Ishikawa (cell line): ENCODE data around the gene MYO15B.

Experiments
- CEBPB ChIP-seq: IDR thresholded peaks from 2 replicates; pipeline ENCODE4 v1.6.1; 2012
- CREB1 ChIP-seq: IDR thresholded peaks from 2 replicates; pipeline ENCODE4 v1.6.1; 2012; ENCODE audit warnings: low read depth
- EGR1 ChIP-seq: IDR thresholded peaks from 2 replicates; pipeline ENCODE4 v1.6.1; 2012
- EP300 ChIP-seq: IDR thresholded peaks from 2 replicates; pipeline ENCODE4 v1.6.1; 2012; ENCODE audit warnings: borderline replicate concordance
- FOXM1 ChIP-seq: IDR thresholded peaks from 2 replicates; pipeline ENCODE4 v1.6.1; 2012; ENCODE audit warnings: low read depth, borderline replicate concordance
- NFIC ChIP-seq: IDR thresholded peaks from 2 replicates; pipeline ENCODE4 v1.6.1; 2012
- RAD21 ChIP-seq: IDR thresholded peaks from 2 replicates; pipeline ENCODE4 v1.6.1; 2012; ENCODE audit warnings: low read depth
- TAF1 ChIP-seq: IDR thresholded peaks from 2 replicates; pipeline ENCODE4 v1.6.1; 2012; ENCODE audit warnings: low read depth, mild to moderate bottlenecking
- TCF12 ChIP-seq: IDR thresholded peaks from 2 replicates; pipeline ENCODE4 v1.6.1; 2012; ENCODE audit warnings: low read depth
- TEAD4 ChIP-seq: IDR thresholded peaks from 2 replicates; pipeline ENCODE4 v1.6.1; 2012
- YY1 ChIP-seq: IDR thresholded peaks from 2 replicates; pipeline ENCODE4 v1.6.1; 2012; ENCODE audit warnings: low read depth
- ZBTB7A ChIP-seq: IDR thresholded peaks from 2 replicates; pipeline ENCODE4 v1.6.1; 2012; ENCODE audit warnings: low read depth
- TF ChIP-seq, protein P1 (sequence below): IDR thresholded peaks from 2 replicates; pipeline ENCODE4 v1.6.1; 2012
- TF ChIP-seq, protein P2 (sequence below): IDR thresholded peaks from 2 replicates; pipeline ENCODE4 v1.6.1; 2012
- TF ChIP-seq, protein P3 (sequence below): IDR thresholded peaks from 2 replicates; pipeline ENCODE4 v1.6.1; 2012; ENCODE audit warnings: low read depth, mild to moderate bottlenecking

The MYO15B gene

DNA sequence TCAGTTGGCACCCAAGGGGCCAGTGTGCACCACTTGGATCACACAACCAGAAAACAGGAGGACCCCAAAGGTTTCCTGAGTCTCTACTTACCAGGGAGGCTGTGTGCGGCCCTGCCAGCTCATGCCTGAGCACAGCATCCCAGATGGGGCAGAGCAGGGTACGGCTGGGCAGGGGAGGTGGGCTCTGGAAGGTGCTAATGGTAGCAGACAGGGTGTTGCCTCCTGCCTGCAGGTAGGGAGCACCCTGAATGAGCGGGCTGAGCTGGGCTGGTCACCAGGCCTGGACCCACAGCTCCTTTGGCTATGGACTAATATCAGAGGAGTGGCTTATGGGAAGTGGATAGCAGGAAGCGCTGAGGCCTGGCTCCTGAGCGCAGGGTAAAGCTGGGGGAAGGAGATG is 64.7 kb downstream of the MYO15B start:
- no peak for TF ChIP-seq FOXM1
- no peak for TF ChIP-seq YY1

DNA sequence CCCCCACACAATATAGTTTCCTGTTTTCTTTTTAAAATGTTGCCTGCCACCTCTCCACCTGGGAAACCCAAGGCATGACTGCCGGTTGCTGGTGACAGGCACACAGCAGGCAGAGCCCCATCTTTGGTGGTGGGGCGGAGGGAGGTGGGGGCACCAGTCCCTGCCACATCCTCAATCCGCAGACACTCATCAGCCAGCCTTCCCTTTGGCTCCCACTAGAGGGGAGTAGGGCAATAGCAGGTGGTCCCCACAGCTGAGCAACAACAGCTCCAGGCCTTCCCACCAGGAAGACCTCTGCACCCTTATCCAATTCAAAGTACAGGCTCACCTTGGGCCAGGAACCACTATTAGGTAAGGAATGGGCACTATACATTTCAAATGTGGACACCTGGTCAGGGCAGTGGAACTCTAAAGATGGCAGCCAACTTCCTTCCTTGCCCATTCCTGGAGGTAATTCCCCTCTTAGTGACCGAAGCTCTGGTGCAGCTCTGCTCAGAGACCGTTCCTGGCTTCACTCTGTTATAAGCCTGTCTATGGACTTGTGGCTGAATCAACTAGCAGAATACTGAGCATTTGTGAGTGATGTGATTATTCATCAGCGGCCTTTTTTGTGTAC is 65.4 kb downstream of the MYO15B start:
- no peak for TF ChIP-seq EGR1
- peak; percentile 88 for TF ChIP-seq RAD21

DNA sequence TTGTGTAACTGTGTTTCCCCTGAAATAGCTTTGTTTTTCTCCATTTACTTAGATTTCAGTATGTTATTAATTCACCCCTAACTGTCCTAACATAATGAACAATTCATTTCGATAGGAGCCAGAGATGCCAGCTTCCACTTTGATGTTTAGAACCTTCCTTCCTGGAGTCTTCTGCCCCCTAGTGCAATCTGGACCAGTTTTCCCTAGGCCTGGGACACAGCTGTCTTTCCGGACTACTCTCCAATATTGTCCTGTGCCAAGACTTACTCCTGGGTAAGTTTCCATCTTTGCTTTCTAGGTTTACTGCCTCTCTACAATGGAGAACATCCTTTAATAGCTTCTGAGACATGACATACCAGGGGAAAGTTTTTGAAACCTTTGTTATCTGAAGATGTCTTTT is 66.6 kb downstream of the MYO15B start:
- no peak for TF ChIP-seq EP300
- TF ChIP-seq RAD21 = peak; percentile 48

DNA sequence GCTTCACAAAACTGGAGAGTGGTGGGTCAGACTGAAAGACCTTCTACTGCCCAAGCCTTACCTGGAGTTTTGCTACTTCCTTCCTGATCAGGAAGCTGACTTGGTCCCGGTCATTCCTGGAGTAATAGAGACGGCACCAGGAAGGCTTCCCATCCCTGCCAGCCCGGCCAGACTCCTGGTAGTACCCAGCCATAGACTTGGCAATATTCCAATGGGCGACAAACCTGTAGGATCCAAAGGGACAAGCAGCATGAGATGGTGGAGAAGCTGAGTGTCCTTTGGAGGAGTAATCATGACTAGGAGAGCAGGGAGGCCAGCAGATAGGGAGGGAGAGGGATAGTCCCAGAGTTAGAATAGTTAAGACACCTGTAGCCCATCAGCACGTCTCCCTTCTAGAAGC is 70.6 kb downstream of the MYO15B start:
- TF ChIP-seq FOXM1 = no peak
- TF ChIP-seq CEBPB = no peak

DNA sequence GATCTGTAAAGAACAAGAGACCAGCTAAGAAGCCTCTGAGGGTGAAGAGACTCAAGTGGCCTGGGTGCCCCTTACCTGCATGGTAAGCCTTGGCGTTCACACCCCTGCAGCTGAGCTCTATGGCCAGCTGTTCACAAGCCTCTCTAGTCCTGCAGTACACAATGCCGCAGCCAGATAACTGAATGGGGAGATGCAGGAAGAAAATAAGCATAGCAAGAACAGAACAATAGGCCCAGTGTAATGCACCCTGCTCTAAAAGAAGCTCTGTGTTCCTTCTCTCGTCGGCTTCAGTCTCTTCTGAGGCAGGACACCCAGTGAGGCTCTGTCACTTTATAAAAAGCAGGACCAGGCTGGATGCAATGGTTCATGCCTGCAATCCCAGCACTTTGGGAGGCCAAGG is 73.9 kb downstream of the MYO15B start:
- TF ChIP-seq NFIC (no peak), EGR1 (no peak), CEBPB (no peak), YY1 (no peak)
- TF ChIP-seq, protein P1, sequence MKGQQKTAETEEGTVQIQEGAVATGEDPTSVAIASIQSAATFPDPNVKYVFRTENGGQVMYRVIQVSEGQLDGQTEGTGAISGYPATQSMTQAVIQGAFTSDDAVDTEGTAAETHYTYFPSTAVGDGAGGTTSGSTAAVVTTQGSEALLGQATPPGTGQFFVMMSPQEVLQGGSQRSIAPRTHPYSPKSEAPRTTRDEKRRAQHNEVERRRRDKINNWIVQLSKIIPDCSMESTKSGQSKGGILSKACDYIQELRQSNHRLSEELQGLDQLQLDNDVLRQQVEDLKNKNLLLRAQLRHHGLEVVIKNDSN = no peak

DNA sequence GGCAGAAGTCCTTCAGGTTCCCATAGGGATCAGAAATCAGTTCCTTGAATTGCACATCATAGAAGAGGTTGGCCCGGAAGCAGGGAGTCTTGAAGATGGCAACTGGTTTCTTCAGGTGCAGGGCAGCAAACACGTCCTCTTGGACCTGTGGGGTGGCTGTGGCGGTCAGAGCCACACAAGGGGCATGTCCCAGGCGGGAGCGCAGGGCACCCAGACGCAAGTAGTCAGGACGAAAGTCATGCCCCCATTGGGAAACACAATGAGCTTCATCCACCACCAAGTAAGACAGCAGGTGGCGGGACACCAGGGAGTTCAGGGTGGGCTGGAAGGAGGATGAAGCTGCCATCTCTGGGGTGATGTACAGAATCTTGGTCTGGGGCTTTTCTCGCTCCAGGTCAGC is 74.9 kb downstream of the MYO15B start:
- no peak for TF ChIP-seq CEBPB
- TF ChIP-seq EP300 = no peak
- TF ChIP-seq FOXM1 = no peak
- TF ChIP-seq EGR1 = no peak
- TF ChIP-seq TCF12 = no peak
- TF ChIP-seq, protein P2, sequence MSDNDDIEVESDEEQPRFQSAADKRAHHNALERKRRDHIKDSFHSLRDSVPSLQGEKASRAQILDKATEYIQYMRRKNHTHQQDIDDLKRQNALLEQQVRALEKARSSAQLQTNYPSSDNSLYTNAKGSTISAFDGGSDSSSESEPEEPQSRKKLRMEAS = no peak

DNA sequence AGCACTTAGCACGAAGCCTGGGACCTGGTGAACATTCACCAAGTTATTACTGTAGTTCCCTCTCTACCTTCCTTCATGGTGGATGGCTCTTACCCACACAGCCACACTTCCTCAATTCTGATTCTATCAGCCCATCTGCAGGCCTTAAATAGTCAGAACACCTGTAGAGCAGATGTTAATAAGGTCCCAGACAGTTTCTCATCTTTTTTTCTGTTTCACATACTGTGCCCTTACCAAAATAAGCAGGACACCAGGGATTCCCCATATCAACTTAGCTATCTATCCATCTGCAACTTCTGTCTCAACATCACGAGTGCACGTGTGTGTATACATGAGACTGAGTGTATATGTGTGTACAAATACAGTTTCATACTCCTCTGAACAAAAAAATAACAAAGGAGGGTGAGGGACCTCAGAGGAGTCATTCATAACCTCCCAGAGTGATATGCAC is 76.5 kb downstream of the MYO15B start:
- TF ChIP-seq CEBPB (no peak), RAD21 (no peak), TAF1 (no peak), EP300 (no peak), ZBTB7A (no peak), TCF12 (no peak), YY1 (no peak), CREB1 (no peak), TEAD4 (no peak), EGR1 (no peak), NFIC (no peak), FOXM1 (no peak)
- TF ChIP-seq, protein P3, sequence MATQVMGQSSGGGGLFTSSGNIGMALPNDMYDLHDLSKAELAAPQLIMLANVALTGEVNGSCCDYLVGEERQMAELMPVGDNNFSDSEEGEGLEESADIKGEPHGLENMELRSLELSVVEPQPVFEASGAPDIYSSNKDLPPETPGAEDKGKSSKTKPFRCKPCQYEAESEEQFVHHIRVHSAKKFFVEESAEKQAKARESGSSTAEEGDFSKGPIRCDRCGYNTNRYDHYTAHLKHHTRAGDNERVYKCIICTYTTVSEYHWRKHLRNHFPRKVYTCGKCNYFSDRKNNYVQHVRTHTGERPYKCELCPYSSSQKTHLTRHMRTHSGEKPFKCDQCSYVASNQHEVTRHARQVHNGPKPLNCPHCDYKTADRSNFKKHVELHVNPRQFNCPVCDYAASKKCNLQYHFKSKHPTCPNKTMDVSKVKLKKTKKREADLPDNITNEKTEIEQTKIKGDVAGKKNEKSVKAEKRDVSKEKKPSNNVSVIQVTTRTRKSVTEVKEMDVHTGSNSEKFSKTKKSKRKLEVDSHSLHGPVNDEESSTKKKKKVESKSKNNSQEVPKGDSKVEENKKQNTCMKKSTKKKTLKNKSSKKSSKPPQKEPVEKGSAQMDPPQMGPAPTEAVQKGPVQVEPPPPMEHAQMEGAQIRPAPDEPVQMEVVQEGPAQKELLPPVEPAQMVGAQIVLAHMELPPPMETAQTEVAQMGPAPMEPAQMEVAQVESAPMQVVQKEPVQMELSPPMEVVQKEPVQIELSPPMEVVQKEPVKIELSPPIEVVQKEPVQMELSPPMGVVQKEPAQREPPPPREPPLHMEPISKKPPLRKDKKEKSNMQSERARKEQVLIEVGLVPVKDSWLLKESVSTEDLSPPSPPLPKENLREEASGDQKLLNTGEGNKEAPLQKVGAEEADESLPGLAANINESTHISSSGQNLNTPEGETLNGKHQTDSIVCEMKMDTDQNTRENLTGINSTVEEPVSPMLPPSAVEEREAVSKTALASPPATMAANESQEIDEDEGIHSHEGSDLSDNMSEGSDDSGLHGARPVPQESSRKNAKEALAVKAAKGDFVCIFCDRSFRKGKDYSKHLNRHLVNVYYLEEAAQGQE = no peak
- TF ChIP-seq, protein P1 = no peak
- TF ChIP-seq, protein P2 = no peak

DNA sequence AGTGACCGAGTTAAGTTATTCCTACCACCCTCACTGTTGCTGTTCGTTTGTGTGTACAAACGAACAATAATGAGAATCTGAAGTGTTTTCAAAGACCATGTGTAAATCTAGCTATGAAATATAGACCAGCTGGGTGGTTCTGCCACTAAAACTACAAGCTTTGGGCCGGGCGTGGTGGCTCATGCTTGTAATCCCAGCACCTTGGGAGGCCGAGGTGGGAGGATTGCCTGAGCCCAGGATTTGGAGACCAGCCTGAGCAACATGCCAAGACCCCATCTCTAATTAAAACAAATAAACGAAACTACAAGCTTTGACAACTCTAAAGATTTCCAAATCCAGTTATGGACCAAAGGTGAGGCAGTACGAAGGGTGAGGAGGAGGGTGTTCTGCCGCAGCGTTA is 78.4 kb downstream of the MYO15B start:
- TF ChIP-seq NFIC (no peak), TEAD4 (no peak)

DNA sequence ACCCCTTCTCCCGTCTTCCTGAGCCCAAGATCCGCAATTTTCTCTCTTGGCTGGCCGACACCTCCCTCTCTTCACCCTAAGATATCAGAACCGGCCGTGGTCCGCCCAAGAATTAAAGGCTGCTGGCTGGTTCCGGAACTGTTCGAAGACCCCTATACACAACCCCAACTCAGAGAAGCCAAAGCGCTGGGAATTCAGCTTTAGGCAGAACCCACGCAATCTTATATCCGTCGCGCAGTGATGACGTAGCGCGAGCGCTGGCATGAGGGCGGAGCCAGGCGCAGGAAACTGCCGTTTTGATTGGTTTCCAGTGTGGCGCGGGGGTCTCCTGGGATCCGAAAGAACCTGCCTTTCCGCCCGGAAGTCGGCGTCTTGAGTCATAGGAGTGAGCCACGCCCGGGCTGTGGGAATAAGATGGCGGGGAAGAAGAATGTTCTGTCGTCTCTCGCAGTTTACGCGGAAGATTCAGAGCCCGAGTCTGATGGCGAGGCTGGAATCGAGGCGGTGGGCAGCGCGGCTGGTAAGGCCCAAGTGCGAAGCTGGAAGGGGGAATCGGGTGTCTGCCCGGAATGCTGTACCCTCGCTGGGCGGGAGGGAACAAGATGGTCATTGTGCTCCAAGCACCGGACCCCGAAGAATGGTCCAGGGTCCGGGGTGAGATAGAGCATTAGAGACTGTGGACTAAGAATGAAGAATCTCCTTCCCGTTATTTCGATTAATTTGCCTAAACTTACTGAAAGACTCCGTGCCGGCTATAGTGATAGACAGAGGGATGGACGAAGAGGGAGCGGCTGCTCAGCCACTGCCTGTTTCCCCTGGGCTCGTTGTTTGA is 79.6 kb downstream of the MYO15B start, which contains the start of the genes RECQL5 and SAP30BP:
Gene RECQL5 (minus strand): TSS at position 196 of the 832 bp plus-strand sequence. CDS start 597 bp downstream, outside the sequence.
Gene SAP30BP (plus strand): TSS at position 380 of the 832 bp plus-strand sequence. CDS start 35 bp downstream, at position 415.
- TF ChIP-seq FOXM1 (0 out of 2 replicates have a peak, but pooled peaks have one; percentile 47), CEBPB (0 out of 2 replicates have a peak, but pooled peaks have one; percentile 2), EGR1 (peak; percentile 46; the same call in 1 of the 2 replicates), TAF1 (peak; percentile 87), ZBTB7A (peak; percentile 44; the same call in 1 of the 2 replicates), TCF12 (peak; percentile 81), NFIC (peak; percentile 31; the same call in 1 of the 2 replicates), RAD21 (no peak), CREB1 (peak; percentile 99), TEAD4 (peak; percentile 68; the same call in 1 of the 2 replicates), EP300 (peak; percentile 24; the same call in 1 of the 2 replicates), YY1 (peak; percentile 97)
- TF ChIP-seq, protein P3 = no peak
- TF ChIP-seq, protein P2 = peak; percentile 83
- TF ChIP-seq, protein P1 = no peak; the same call in 1 of the 2 replicates
